WTC11 (cell line): ENCODE results near the gene TUNAR. TPM values are rescaled to one million over a fixed set of nuclear protein-coding genes. Genes with fewer than 3 reads are reported as not detected.

Experiments used
- ATAC-seq: fragments of 200-7000 bp; cut with Tn5 transposase; 2 replicates; pipeline ENCODE4 v1.10.0; 2021; ENCODE audit warnings: mild to moderate bottlenecking, moderate library complexity
- CTCF ChIA-PET: fragments of 300-600 bp; sonication (Branson Sonifier 250); formaldehyde crosslinking; loops from one replicate; lab custom pipeline; 2021; ENCODE audit warnings: antibody characterized with exemption; lab: Charles Lee
- POLR2A ChIA-PET: fragments of 350-600 bp; sonication (Branson Sonifier 250); formaldehyde crosslinking; loops from one replicate; lab custom pipeline; 2021; ENCODE audit warnings: antibody characterized with exemption; lab: Charles Lee
- DNase-seq: peaks from one replicate; pipeline ENCODE4 v3.0.0; 2021; ENCODE audit warnings: low spot score
- H3K27ac Mint-ChIP-seq: 2 replicates; pipeline ENCODE4 v1.8.0; 2021; ENCODE audit warnings: mixed read lengths
- H3K27me3 Mint-ChIP-seq: 2 replicates; pipeline ENCODE4 v1.8.0; 2021; ENCODE audit warnings: low read depth, mild to moderate bottlenecking, moderate library complexity, mixed read lengths
- H3K36me3 Mint-ChIP-seq: 2 replicates; pipeline ENCODE4 v1.8.0; 2021; ENCODE audit warnings: mixed read lengths
- H3K4me1 Mint-ChIP-seq: 2 replicates; pipeline ENCODE4 v1.8.0; 2022; ENCODE audit warnings: mixed read lengths
- H3K4me3 Mint-ChIP-seq: 2 replicates; pipeline ENCODE4 v1.8.0; 2021; ENCODE audit warnings: mild to moderate bottlenecking, moderate library complexity, mixed read lengths
- H3K9me3 Mint-ChIP-seq: 2 replicates; pipeline ENCODE4 v1.8.0; 2021; ENCODE audit warnings: mixed read lengths
- AFF4 ChIP-seq: sonication (generic); formaldehyde crosslinking; IDR thresholded peaks from 2 replicates; pipeline ENCODE4 v1.8.1; 2023; ENCODE audit warnings: mild to moderate bottlenecking, missing genetic modification reagents, borderline replicate concordance
- CDX4 ChIP-seq: fragments of 250-450 bp; sonication (Bioruptor Pico); IDR thresholded peaks from 2 replicates; pipeline ENCODE4 v1.9.0; 2021; ENCODE audit warnings: moderate library complexity, mild to moderate bottlenecking, inconsistent platforms, borderline replicate concordance
- ELF4 ChIP-seq: sonication (generic); formaldehyde crosslinking; IDR thresholded peaks from 2 replicates; pipeline ENCODE4 v1.8.1; 2022; ENCODE audit warnings: low read depth, mild to moderate bottlenecking, moderate library complexity, missing genetic modification reagents
- FOXP1 ChIP-seq: sonication (generic); formaldehyde crosslinking; IDR thresholded peaks from 2 replicates; pipeline ENCODE4 v1.8.0; 2022; ENCODE audit warnings: missing genetic modification reagents, mild to moderate bottlenecking, moderate library complexity, borderline replicate concordance
- HMGA2 ChIP-seq: fragments of 250-450 bp; sonication (Bioruptor Pico); IDR thresholded peaks from 2 replicates; pipeline ENCODE4 v1.4.0; 2021; ENCODE audit warnings: mild to moderate bottlenecking, moderate library complexity
- HMGXB4 ChIP-seq: sonication (generic); formaldehyde crosslinking; IDR thresholded peaks from 2 replicates; pipeline ENCODE4 v1.8.1; 2023; ENCODE audit warnings: mild to moderate bottlenecking, moderate library complexity, missing genetic modification reagents
- JAZF1 ChIP-seq: fragments of 250-450 bp; sonication (Bioruptor Pico); IDR thresholded peaks from 2 replicates; pipeline ENCODE4 v1.9.0; 2021; ENCODE audit warnings: moderate library complexity, mild to moderate bottlenecking, inconsistent platforms
- KAT7 ChIP-seq: sonication (generic); formaldehyde crosslinking; IDR thresholded peaks from 2 replicates; pipeline ENCODE4 v1.8.1; 2023; ENCODE audit warnings: missing genetic modification reagents, mild to moderate bottlenecking, borderline replicate concordance
- SMAD3 ChIP-seq: sonication (generic); formaldehyde crosslinking; IDR thresholded peaks from 2 replicates; pipeline ENCODE4 v1.8.0; 2022; ENCODE audit warnings: missing genetic modification reagents, mild to moderate bottlenecking, borderline replicate concordance
- SP1 ChIP-seq: sonication (generic); formaldehyde crosslinking; conservative IDR thresholded peaks from 2 replicates; pipeline ENCODE4 v1.8.1; 2022; ENCODE audit warnings: missing genetic modification reagents
- TCF7 ChIP-seq: sonication (generic); formaldehyde crosslinking; IDR thresholded peaks from 2 replicates; pipeline ENCODE4 v1.8.0; 2022; ENCODE audit warnings: mild to moderate bottlenecking, low read depth, missing genetic modification reagents, moderate library complexity
- ZNF263 ChIP-seq: sonication (generic); formaldehyde crosslinking; IDR thresholded peaks from 2 replicates; pipeline ENCODE4 v1.8.1; 2022; ENCODE audit warnings: low read depth, mild to moderate bottlenecking, moderate library complexity, missing genetic modification reagents
- ZNF532 ChIP-seq: fragments of 250-450 bp; sonication (Bioruptor Pico); IDR thresholded peaks from 2 replicates; pipeline ENCODE4 v1.9.0; 2021; ENCODE audit warnings: mild to moderate bottlenecking, borderline replicate concordance
- total RNA-seq: library from RNA; stranded (reverse); gene quantifications from 3 replicates; pipeline ENCODE4 v1.2.3, GENCODE V29; 2021

TUNAR gene
- total RNA-seq, 1 experiment from 2014 or later = 36.3 TPM

GRCh38 chr14:95838862-95839261 lies 37.8 kb upstream of the TUNAR start:
- ChIA-PET POLR2A (no interaction called here), CTCF (no interaction called here)
- ATAC-seq = no peak
- no peak for DNase-seq
- H3K9me3 Mint-ChIP-seq = no peaks in the 10 kb centered on the region
- peaks cover 20% of the 10 kb centered on the region for H3K4me1 Mint-ChIP-seq
- no peak overlapping the region for H3K27ac Mint-ChIP-seq
- H3K4me3 Mint-ChIP-seq = no peak overlapping the region
- no peaks in the 10 kb centered on the region for H3K36me3 Mint-ChIP-seq
- TF ChIP-seq AFF4 (CRISPR knock-in tag) (no peak), HMGA2 (CRISPR knock-in tag) (no peak)
- H3K27me3 Mint-ChIP-seq = peaks cover 2% of the 10 kb centered on the region; the same call in 1 of the 2 replicates

GRCh38 chr14:95840094-95840700 lies 36.4 kb upstream of the TUNAR start:
- Mint-ChIP-seq H3K4me1 (peaks cover 14% of the 10 kb centered on the region), H3K27ac (no peak overlapping the region), H3K27me3 (peaks cover 2% of the 10 kb centered on the region; the same call in 1 of the 2 replicates), H3K36me3 (no peaks in the 10 kb centered on the region), H3K4me3 (no peak overlapping the region), H3K9me3 (no peaks in the 10 kb centered on the region)
- no peak for DNase-seq
- CTCF ChIA-PET = no interaction called here
- no peak for TF ChIP-seq KAT7
- no peak for TF ChIP-seq CDX4 (CRISPR knock-in tag)
- no peak for TF ChIP-seq TCF7 (CRISPR knock-in tag)
- no peak for TF ChIP-seq HMGXB4 (CRISPR knock-in tag)
- no peak for TF ChIP-seq FOXP1 (CRISPR knock-in tag)
- no peak for TF ChIP-seq ZNF532 (CRISPR knock-in tag)
- TF ChIP-seq SMAD3 (CRISPR knock-in tag) = no peak
- TF ChIP-seq ZNF263 = no peak
- POLR2A ChIA-PET = no interaction called here
- no peak for ATAC-seq

GRCh38 chr14:95841668-95842067 lies 35.0 kb upstream of the TUNAR start:
- Mint-ChIP-seq H3K9me3 (no peaks in the 10 kb centered on the region), H3K4me1 (peaks cover 15% of the 10 kb centered on the region), H3K27ac (no peak overlapping the region), H3K27me3 (peaks cover under 1% of the 10 kb centered on the region; the same call in 1 of the 2 replicates), H3K4me3 (no peak overlapping the region), H3K36me3 (no peaks in the 10 kb centered on the region)
- ChIA-PET CTCF (interaction anchor here (0.6 kb wide), 1 partner anchor 286 kb away, joined by 6 read pairs; no protein-coding TSS in a partner anchor), POLR2A (no interaction called here)
- DNase-seq = no peak
- ATAC-seq = no peak
- TF ChIP-seq ELF4 (no peak), SP1 (CRISPR knock-in tag) (no peak), JAZF1 (CRISPR knock-in tag) (no peak)
